SK-N-SH (cell line): ENCODE measurements around the gene RCOR2.

Source experiments
- EP300 ChIP-seq, 2 experiments: IDR thresholded peaks; 2 replicates each; pipeline versions ENCODE4 v1.4.0 to v1.6.1; 2012; ENCODE audit warnings: borderline replicate concordance in 1 of 2, low read depth in 1 of 2, low read length in 1 of 2
- EZH2phosphoT487 ChIP-seq: fragments of 200-600 bp; sonication (generic); IDR thresholded peaks from 2 replicates; pipeline ENCODE4 v1.6.1; 2017; ENCODE audit warnings: low read depth, mixed run types, mild to moderate bottlenecking, antibody characterized with exemption, moderate library complexity, borderline replicate concordance
- FOSL2 ChIP-seq: IDR thresholded peaks from 2 replicates; pipeline ENCODE4 v1.4.0; 2012; ENCODE audit warnings: low read depth, mild to moderate bottlenecking, moderate library complexity, borderline replicate concordance
- FOXM1 ChIP-seq: IDR thresholded peaks from 2 replicates; pipeline ENCODE4 v1.4.0; 2012; ENCODE audit warnings: low read depth, mild to moderate bottlenecking
- POLR2AphosphoS5 ChIP-seq: IDR thresholded peaks from 2 replicates; pipeline ENCODE4 v1.6.1; 2012; ENCODE audit warnings: low read depth, low read length
- RAD21 ChIP-seq: IDR thresholded peaks from 2 replicates; pipeline ENCODE4 v1.6.1; 2012; ENCODE audit warnings: mild to moderate bottlenecking, low read length
- RFX5 ChIP-seq: IDR thresholded peaks from 2 replicates; pipeline ENCODE4 v1.6.1; 2012; ENCODE audit warnings: mild to moderate bottlenecking, improper control_type of control experiment, low read length
- TAF1 ChIP-seq: IDR thresholded peaks from 2 replicates; pipeline ENCODE4 v1.6.1; 2012; ENCODE audit warnings: low read depth, mild to moderate bottlenecking, low read length, moderate library complexity, borderline replicate concordance
- TCF12 ChIP-seq: IDR thresholded peaks from 2 replicates; pipeline ENCODE4 v1.4.0; 2012
- TF ChIP-seq, protein P1 (sequence below): fragments of 200-600 bp; sonication (generic); IDR thresholded peaks from 2 replicates; pipeline ENCODE4 v1.6.1; 2017; ENCODE audit warnings: antibody characterized with exemption, mild to moderate bottlenecking, moderate library complexity
- TF ChIP-seq, protein P2 (sequence below): IDR thresholded peaks from 2 replicates; pipeline ENCODE4 v1.6.1; 2012; ENCODE audit warnings: mild to moderate bottlenecking, low read depth, low read length, moderate library complexity
- TF ChIP-seq, protein P3 (sequence below): fragments of 150-350 bp; IDR thresholded peaks from 2 replicates; pipeline ENCODE4 v1.6.1; 2017; ENCODE audit warnings: antibody characterized with exemption, low read length, low read depth, borderline replicate concordance
- TF ChIP-seq, protein P4 (sequence below): IDR thresholded peaks from 2 replicates; pipeline ENCODE4 v1.4.0; 2012; ENCODE audit warnings: low read depth

DNA sequence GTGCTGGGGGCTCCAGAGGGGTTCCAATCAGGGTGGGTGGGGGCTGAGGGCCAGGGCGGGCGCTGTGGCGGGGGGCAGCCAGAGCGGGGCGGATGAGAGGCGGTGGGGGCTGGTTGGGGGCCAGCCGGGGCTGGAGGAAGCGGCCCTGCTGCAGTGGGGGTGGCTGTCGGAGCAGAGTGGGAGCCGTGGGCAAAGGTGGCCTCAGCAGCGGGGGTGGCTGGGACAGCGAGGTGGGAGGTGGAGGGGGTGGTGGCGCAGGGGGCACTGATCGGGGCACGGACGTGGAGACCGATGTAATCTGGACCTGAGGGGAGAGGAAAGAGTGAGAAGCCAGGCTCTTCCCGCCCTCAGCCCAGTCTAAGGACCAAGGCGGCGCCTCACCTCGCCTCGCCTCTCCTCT is 5.1 kb downstream of the RCOR2 start:
- TF ChIP-seq, protein P1, sequence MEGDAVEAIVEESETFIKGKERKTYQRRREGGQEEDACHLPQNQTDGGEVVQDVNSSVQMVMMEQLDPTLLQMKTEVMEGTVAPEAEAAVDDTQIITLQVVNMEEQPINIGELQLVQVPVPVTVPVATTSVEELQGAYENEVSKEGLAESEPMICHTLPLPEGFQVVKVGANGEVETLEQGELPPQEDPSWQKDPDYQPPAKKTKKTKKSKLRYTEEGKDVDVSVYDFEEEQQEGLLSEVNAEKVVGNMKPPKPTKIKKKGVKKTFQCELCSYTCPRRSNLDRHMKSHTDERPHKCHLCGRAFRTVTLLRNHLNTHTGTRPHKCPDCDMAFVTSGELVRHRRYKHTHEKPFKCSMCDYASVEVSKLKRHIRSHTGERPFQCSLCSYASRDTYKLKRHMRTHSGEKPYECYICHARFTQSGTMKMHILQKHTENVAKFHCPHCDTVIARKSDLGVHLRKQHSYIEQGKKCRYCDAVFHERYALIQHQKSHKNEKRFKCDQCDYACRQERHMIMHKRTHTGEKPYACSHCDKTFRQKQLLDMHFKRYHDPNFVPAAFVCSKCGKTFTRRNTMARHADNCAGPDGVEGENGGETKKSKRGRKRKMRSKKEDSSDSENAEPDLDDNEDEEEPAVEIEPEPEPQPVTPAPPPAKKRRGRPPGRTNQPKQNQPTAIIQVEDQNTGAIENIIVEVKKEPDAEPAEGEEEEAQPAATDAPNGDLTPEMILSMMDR, result no peak
- TF ChIP-seq, protein P2, sequence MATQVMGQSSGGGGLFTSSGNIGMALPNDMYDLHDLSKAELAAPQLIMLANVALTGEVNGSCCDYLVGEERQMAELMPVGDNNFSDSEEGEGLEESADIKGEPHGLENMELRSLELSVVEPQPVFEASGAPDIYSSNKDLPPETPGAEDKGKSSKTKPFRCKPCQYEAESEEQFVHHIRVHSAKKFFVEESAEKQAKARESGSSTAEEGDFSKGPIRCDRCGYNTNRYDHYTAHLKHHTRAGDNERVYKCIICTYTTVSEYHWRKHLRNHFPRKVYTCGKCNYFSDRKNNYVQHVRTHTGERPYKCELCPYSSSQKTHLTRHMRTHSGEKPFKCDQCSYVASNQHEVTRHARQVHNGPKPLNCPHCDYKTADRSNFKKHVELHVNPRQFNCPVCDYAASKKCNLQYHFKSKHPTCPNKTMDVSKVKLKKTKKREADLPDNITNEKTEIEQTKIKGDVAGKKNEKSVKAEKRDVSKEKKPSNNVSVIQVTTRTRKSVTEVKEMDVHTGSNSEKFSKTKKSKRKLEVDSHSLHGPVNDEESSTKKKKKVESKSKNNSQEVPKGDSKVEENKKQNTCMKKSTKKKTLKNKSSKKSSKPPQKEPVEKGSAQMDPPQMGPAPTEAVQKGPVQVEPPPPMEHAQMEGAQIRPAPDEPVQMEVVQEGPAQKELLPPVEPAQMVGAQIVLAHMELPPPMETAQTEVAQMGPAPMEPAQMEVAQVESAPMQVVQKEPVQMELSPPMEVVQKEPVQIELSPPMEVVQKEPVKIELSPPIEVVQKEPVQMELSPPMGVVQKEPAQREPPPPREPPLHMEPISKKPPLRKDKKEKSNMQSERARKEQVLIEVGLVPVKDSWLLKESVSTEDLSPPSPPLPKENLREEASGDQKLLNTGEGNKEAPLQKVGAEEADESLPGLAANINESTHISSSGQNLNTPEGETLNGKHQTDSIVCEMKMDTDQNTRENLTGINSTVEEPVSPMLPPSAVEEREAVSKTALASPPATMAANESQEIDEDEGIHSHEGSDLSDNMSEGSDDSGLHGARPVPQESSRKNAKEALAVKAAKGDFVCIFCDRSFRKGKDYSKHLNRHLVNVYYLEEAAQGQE, result no peak
- no peak for TF ChIP-seq EZH2phosphoT487
- TF ChIP-seq TAF1, result no peak
- TF ChIP-seq, protein P3, sequence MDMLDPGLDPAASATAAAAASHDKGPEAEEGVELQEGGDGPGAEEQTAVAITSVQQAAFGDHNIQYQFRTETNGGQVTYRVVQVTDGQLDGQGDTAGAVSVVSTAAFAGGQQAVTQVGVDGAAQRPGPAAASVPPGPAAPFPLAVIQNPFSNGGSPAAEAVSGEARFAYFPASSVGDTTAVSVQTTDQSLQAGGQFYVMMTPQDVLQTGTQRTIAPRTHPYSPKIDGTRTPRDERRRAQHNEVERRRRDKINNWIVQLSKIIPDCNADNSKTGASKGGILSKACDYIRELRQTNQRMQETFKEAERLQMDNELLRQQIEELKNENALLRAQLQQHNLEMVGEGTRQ, result no peak
- TF ChIP-seq RFX5, result no peak
- no peak for TF ChIP-seq EP300 (IDR thresholded peaks at IDR 0.05; ENCODE audit: borderline replicate concordance in 1 of 2, low read depth in 1 of 2, low read length in 1 of 2)
- no peak for TF ChIP-seq FOSL2
- no peak for TF ChIP-seq POLR2AphosphoS5
- TF ChIP-seq, protein P4, sequence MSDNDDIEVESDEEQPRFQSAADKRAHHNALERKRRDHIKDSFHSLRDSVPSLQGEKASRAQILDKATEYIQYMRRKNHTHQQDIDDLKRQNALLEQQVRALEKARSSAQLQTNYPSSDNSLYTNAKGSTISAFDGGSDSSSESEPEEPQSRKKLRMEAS, result no peak
- TF ChIP-seq RAD21, result no peak
- TF ChIP-seq FOXM1, result no peak
- no peak for TF ChIP-seq TCF12
